Liver (tissue), 9 donors: ENCODE data around the gene NGF. TPM values are rescaled to one million over a fixed set of nuclear protein-coding genes. Genes with fewer than 3 reads are reported as not detected.

Experiments
- DNase-seq: peaks from one replicate; pipeline ENCODE4 v3.0.0-alpha.2; 2017; ENCODE audit warnings: low spot score
- H3K27ac ChIP-seq, 2 donors: one replicate each; pipeline ENCODE4 v1.7.0; 2013; ENCODE audit warnings: inconsistent platforms in 2 of 2, low read length in 2 of 2, control low read depth in 1 of 2, low read depth in 1 of 2, mild to moderate bottlenecking in 1 of 2
- H3K27me3 ChIP-seq, 4 donors: one replicate each; pipeline versions ENCODE4 v1.6.1 to v1.7.0; 2013; ENCODE audit warnings: low read length in 3 of 4, inconsistent platforms in 1 of 4, mild to moderate bottlenecking in 1 of 4, moderate library complexity in 1 of 4; ENCODE audit not compliant: control insufficient read depth in 4 of 4, insufficient read depth in 4 of 4
- H3K36me3 ChIP-seq, 4 donors: one replicate each; pipeline versions ENCODE4 v1.6.1 to v1.7.0; 2013; ENCODE audit warnings: low read length in 3 of 4, mild to moderate bottlenecking in 3 of 4, low read depth in 1 of 4, moderate library complexity in 1 of 4; ENCODE audit not compliant: control insufficient read depth in 4 of 4, insufficient read depth in 3 of 4
- H3K4me1 ChIP-seq, 4 donors: one replicate each; pipeline versions ENCODE4 v1.6.1 to v1.7.0; 2013; ENCODE audit warnings: low read length in 3 of 4, mild to moderate bottlenecking in 3 of 4, moderate library complexity in 1 of 4; ENCODE audit not compliant: control insufficient read depth in 4 of 4, insufficient read depth in 4 of 4
- H3K4me3 ChIP-seq, 3 donors: one replicate each; pipeline versions ENCODE4 v1.6.1 to v1.7.0; 2013; ENCODE audit warnings: low read length in 3 of 3, control low read depth in 1 of 3, low read depth in 1 of 3, mild to moderate bottlenecking in 1 of 3
- H3K9ac ChIP-seq, 2 donors: one replicate each; pipeline ENCODE4 v1.7.0; 2013; ENCODE audit warnings: low read length in 2 of 2, mild to moderate bottlenecking in 2 of 2, moderate library complexity in 2 of 2, control low read depth in 1 of 2, low read depth in 1 of 2
- H3K9me3 ChIP-seq, 4 donors: one replicate each; pipeline versions ENCODE4 v1.6.1 to v1.7.0; 2013; ENCODE audit warnings: low read length in 3 of 4; ENCODE audit not compliant: control insufficient read depth in 4 of 4
- EGR1 ChIP-seq, 2 donors: IDR thresholded peaks; 2 replicates each; pipeline ENCODE4 v1.6.1; 2016 to 2018; ENCODE audit warnings: antibody characterized with exemption in 2 of 2, low read depth in 2 of 2
- FOXA1 ChIP-seq: IDR thresholded peaks from 2 replicates; pipeline ENCODE4 v1.6.1; 2016; ENCODE audit warnings: antibody characterized with exemption
- FOXA2 ChIP-seq: IDR thresholded peaks from 2 replicates; pipeline ENCODE4 v1.6.1; 2016; ENCODE audit warnings: antibody characterized with exemption
- GABPA ChIP-seq, 2 donors: IDR thresholded peaks in 1 of 2; conservative IDR thresholded peaks in 1 of 2; 2 replicates each; pipeline ENCODE4 v1.6.1; 2016; ENCODE audit warnings: antibody characterized with exemption in 2 of 2, mild to moderate bottlenecking in 1 of 2, moderate library complexity in 1 of 2
- HNF4A ChIP-seq, 2 donors: conservative IDR thresholded peaks; 2 replicates each; pipeline ENCODE4 v1.6.1; 2016; ENCODE audit warnings: antibody characterized with exemption in 2 of 2, mild to moderate bottlenecking in 2 of 2
- HNF4G ChIP-seq: IDR thresholded peaks from 2 replicates; pipeline ENCODE4 v1.6.1; 2016; ENCODE audit warnings: antibody characterized with exemption
- JUND ChIP-seq, 2 donors: IDR thresholded peaks; 2 replicates each; pipeline ENCODE4 v1.6.1; 2016; ENCODE audit warnings: antibody characterized with exemption in 2 of 2
- NR2F2 ChIP-seq: IDR thresholded peaks from 2 replicates; pipeline ENCODE4 v1.6.1; 2016; ENCODE audit warnings: antibody characterized with exemption
- RAD21 ChIP-seq, 2 donors: IDR thresholded peaks; 2 replicates each; pipeline ENCODE4 v1.6.1; 2016; ENCODE audit warnings: antibody characterized with exemption in 2 of 2, mild to moderate bottlenecking in 2 of 2
- RXRA ChIP-seq, 2 donors: IDR thresholded peaks; 2 replicates each; pipeline ENCODE4 v1.6.1; 2017 to 2018; ENCODE audit warnings: antibody characterized with exemption in 2 of 2, mild to moderate bottlenecking in 1 of 2
- SP1 ChIP-seq: IDR thresholded peaks from 2 replicates; pipeline ENCODE4 v1.6.1; 2018; ENCODE audit warnings: antibody characterized with exemption, mild to moderate bottlenecking
- TAF1 ChIP-seq: conservative IDR thresholded peaks from 2 replicates; pipeline ENCODE4 v1.6.1; 2016; ENCODE audit warnings: antibody characterized with exemption, mild to moderate bottlenecking
- YY1 ChIP-seq: IDR thresholded peaks from 2 replicates; pipeline ENCODE4 v1.6.1; 2016; ENCODE audit warnings: antibody characterized with exemption, mild to moderate bottlenecking
- WGBS: extraction: QIAGEN DNeasy Blood & Tissue Kit; methylation state at CpG from one replicate; pipeline ENCODE4 v1.1.7; 2013; 5-methylcytosine and 5-hydroxymethylcytosine counted together
- polyA plus RNA-seq, 2 donors: library from polyadenylated mRNA; stranded (reverse) in 1 of 2; unstranded in 1 of 2; fragments of 200-250 nt in 1 of 2; fragments of >200 nt in 1 of 2; fragmentation: Nextera tagmentation in 1 of 2; extraction: Ambion mirVana in 1 of 2; gene quantifications; one replicate each; pipeline versions ENCODE4 v1.2.1 to v1.2.3, GENCODE V29; 2013 to 2015
- total RNA-seq, 2 donors: library from RNA; depleted of rRNA; stranded (reverse); fragments of >200 nt; gene quantifications; one replicate each; pipeline ENCODE4 v1.2.3, GENCODE V29; 2014
- TF ChIP-seq, protein P1 (sequence below): IDR thresholded peaks from 2 replicates; pipeline ENCODE4 v1.6.1; 2016; ENCODE audit warnings: antibody characterized with exemption
- TF ChIP-seq, protein P2 (sequence below): IDR thresholded peaks from 2 replicates; pipeline ENCODE4 v1.6.1; 2016; ENCODE audit warnings: antibody characterized with exemption
- TF ChIP-seq, protein P3 (sequence below): IDR thresholded peaks from 2 replicates; pipeline ENCODE4 v1.6.1; 2016; ENCODE audit warnings: antibody characterized with exemption, mild to moderate bottlenecking
- TF ChIP-seq, protein P4 (sequence below): fragments of 150-350 bp; IDR thresholded peaks from 2 replicates; pipeline ENCODE4 v1.5.1; 2017; ENCODE audit warnings: improper control_type of control experiment, low read depth, low read length; ENCODE audit not compliant: missing input control
- TF ChIP-seq, protein P5 (sequence below): IDR thresholded peaks from 2 replicates; pipeline ENCODE4 v1.6.1; 2016; ENCODE audit warnings: antibody characterized with exemption
- donor health status: healthy.
- donor health status: healthy.
- donor health status: healthy.
- donor health status: healthy.
- donor health status: healthy.

NGF gene
- total and polyA plus RNA-seq, 4 donors: 0.79 to 2.1 (median 1.2) TPM

DNA sequence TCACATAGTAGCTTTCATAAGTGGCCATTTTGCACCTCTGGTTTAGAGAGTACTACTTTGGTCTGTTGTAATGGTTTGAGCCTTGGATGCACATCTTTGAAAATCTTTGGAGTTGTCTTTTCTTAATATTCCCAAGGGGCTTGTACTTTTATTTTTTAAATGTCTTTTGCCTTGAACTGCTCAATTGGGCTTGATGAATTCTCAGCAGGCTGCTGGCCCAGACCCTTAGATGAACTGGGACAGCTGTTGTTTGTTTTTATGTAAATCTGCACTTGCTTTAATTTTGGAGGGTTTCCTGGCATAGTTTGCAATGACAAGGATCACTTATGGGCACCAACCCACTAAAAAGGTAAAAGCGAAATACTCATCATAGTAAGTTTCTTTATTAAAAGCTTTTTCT is 24.9 kb downstream of the NGF start:
- Histone ChIP-seq H3K9ac (no peak overlapping the region), H3K27ac (no peak overlapping the region), H3K36me3 (no peaks in the 10 kb centered on the region), H3K9me3 (peaks cover 0 to 4% (median 0%) of the 10 kb centered on the region in 4 donors), H3K27me3 (peaks cover 0 to under 1% (median 0%) of the 10 kb centered on the region in 4 donors), H3K4me1 (no peaks in the 10 kb centered on the region), H3K4me3 (no peak overlapping the region)
- DNase-seq: no peak
- TF ChIP-seq RAD21 (IDR thresholded peaks at IDR 0.05) (no peak), RXRA (IDR thresholded peaks at IDR 0.05) (no peak), FOXA1 (no peak), EGR1 (IDR thresholded peaks at IDR 0.05; ENCODE audit: low read depth in 2 of 2) (no peak), SP1 (no peak), NR2F2 (no peak)
- TF ChIP-seq, protein P1, sequence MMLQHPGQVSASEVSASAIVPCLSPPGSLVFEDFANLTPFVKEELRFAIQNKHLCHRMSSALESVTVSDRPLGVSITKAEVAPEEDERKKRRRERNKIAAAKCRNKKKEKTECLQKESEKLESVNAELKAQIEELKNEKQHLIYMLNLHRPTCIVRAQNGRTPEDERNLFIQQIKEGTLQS: no peak
- TF ChIP-seq, protein P2, sequence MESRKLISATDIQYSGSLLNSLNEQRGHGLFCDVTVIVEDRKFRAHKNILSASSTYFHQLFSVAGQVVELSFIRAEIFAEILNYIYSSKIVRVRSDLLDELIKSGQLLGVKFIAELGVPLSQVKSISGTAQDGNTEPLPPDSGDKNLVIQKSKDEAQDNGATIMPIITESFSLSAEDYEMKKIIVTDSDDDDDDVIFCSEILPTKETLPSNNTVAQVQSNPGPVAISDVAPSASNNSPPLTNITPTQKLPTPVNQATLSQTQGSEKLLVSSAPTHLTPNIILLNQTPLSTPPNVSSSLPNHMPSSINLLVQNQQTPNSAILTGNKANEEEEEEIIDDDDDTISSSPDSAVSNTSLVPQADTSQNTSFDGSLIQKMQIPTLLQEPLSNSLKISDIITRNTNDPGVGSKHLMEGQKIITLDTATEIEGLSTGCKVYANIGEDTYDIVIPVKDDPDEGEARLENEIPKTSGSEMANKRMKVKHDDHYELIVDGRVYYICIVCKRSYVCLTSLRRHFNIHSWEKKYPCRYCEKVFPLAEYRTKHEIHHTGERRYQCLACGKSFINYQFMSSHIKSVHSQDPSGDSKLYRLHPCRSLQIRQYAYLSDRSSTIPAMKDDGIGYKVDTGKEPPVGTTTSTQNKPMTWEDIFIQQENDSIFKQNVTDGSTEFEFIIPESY: no peak
- TF ChIP-seq, protein P3, sequence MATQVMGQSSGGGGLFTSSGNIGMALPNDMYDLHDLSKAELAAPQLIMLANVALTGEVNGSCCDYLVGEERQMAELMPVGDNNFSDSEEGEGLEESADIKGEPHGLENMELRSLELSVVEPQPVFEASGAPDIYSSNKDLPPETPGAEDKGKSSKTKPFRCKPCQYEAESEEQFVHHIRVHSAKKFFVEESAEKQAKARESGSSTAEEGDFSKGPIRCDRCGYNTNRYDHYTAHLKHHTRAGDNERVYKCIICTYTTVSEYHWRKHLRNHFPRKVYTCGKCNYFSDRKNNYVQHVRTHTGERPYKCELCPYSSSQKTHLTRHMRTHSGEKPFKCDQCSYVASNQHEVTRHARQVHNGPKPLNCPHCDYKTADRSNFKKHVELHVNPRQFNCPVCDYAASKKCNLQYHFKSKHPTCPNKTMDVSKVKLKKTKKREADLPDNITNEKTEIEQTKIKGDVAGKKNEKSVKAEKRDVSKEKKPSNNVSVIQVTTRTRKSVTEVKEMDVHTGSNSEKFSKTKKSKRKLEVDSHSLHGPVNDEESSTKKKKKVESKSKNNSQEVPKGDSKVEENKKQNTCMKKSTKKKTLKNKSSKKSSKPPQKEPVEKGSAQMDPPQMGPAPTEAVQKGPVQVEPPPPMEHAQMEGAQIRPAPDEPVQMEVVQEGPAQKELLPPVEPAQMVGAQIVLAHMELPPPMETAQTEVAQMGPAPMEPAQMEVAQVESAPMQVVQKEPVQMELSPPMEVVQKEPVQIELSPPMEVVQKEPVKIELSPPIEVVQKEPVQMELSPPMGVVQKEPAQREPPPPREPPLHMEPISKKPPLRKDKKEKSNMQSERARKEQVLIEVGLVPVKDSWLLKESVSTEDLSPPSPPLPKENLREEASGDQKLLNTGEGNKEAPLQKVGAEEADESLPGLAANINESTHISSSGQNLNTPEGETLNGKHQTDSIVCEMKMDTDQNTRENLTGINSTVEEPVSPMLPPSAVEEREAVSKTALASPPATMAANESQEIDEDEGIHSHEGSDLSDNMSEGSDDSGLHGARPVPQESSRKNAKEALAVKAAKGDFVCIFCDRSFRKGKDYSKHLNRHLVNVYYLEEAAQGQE: no peak
- TF ChIP-seq, protein P4, sequence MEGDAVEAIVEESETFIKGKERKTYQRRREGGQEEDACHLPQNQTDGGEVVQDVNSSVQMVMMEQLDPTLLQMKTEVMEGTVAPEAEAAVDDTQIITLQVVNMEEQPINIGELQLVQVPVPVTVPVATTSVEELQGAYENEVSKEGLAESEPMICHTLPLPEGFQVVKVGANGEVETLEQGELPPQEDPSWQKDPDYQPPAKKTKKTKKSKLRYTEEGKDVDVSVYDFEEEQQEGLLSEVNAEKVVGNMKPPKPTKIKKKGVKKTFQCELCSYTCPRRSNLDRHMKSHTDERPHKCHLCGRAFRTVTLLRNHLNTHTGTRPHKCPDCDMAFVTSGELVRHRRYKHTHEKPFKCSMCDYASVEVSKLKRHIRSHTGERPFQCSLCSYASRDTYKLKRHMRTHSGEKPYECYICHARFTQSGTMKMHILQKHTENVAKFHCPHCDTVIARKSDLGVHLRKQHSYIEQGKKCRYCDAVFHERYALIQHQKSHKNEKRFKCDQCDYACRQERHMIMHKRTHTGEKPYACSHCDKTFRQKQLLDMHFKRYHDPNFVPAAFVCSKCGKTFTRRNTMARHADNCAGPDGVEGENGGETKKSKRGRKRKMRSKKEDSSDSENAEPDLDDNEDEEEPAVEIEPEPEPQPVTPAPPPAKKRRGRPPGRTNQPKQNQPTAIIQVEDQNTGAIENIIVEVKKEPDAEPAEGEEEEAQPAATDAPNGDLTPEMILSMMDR: no peak
- WGBS: 95% methylated on average over 1 of the region's 1 CpG

DNA sequence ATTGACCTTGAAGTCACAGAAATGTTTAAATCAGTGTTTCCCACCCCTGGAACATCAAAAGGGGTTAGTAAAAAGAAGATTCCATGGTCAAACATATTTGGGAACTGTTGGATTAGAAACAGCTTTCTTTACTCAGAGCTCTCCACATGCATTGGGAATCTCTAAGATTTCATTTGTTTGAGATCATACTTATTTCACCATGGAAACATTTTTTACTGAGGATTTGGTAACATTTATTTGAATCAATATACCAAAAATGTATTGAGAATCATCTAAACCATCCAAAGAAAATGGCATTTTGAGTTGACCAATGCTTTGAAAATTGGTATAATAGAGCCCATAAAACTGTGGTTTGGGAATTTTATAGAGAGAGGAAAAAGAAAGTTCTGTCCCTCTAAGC is 25.3 kb downstream of the NGF start:
- DNase-seq: no peak
- Histone ChIP-seq H3K9me3 (peaks cover 0 to 4% (median 0%) of the 10 kb centered on the region in 4 donors), H3K4me1 (no peaks in the 10 kb centered on the region), H3K36me3 (no peaks in the 10 kb centered on the region), H3K27ac (no peak overlapping the region), H3K9ac (no peak overlapping the region), H3K27me3 (no peaks in the 10 kb centered on the region), H3K4me3 (no peak overlapping the region)
- no peak for TF ChIP-seq JUND (IDR thresholded peaks at IDR 0.05)
- TF ChIP-seq RAD21 (IDR thresholded peaks at IDR 0.05): no peak
- TF ChIP-seq GABPA (IDR thresholded peaks at IDR 0.05 in 1 of 2, conservative IDR thresholded peaks at IDR 0.05 in 1 of 2): no peak
- TF ChIP-seq TAF1: no peak
- TF ChIP-seq, protein P1: no peak
- TF ChIP-seq, protein P3: no peak
- TF ChIP-seq, protein P5, sequence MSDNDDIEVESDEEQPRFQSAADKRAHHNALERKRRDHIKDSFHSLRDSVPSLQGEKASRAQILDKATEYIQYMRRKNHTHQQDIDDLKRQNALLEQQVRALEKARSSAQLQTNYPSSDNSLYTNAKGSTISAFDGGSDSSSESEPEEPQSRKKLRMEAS: no peak
- no peak for TF ChIP-seq YY1
- TF ChIP-seq HNF4A (conservative IDR thresholded peaks at IDR 0.05): no peak
- no peak for TF ChIP-seq NR2F2
- no peak for TF ChIP-seq HNF4G
- no peak for TF ChIP-seq FOXA2
